ENCODE measurements around the gene ANXA8L1. TPM values are rescaled to one million over a fixed set of nuclear protein-coding genes. Genes with fewer than 3 reads are reported as not detected.

Gene ANXA8L1, protein sequence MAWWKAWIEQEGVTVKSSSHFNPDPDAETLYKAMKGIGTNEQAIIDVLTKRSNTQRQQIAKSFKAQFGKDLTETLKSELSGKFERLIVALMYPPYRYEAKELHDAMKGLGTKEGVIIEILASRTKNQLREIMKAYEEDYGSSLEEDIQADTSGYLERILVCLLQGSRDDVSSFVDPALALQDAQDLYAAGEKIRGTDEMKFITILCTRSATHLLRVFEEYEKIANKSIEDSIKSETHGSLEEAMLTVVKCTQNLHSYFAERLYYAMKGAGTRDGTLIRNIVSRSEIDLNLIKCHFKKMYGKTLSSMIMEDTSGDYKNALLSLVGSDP
- total RNA-seq (2022; extraction: Qiagen RNA extraction; ENCODE audit: low read depth), result 91.0 to 120 TPM (median 95.5 TPM) in 5 replicates

DNA sequence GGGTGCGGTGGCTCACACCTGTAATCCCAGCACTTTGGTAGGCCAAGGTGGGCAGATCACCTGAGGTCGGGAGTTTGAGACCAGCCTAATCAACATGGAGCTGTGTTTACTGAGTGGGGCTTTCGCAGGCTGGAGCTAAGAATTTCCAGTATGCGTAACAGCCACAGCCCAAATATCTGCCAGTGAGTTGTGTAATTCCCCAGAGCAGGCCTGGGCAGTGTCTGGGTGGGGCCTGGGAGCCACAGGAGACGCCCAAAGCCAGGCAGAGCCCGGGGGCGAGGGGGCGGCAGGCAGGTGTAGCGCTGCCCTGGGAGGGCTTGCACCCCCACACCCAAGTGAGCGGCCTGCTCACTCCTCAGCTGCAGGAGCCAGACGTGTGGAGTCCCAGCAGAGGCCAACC lies at the start of gene ANXA8L1:
Gene ANXA8L1 (plus strand): TSS at position 371 of the 400 bp plus-strand sequence. CDS start 76 bp downstream, outside the sequence.

Other genes starting within 250 kb of the ANXA8L1 start
- gene ANTXRL, start 88.8 kb upstream of the ANXA8L1 start, total RNA-seq (2022; extraction: Qiagen RNA extraction; ENCODE audit: low read depth), result 0.14 to 0.31 TPM (median 0.26 TPM) in 5 replicates
- 29.6 to 43.8 TPM (median 38.3 TPM) in 5 replicates for gene NPY4R, start 90.2 kb downstream of the ANXA8L1 start, total RNA-seq (2022; extraction: Qiagen RNA extraction; ENCODE audit: low read depth)
- 22.4 to 40.2 TPM (median 29.9 TPM) in 5 replicates for gene GPRIN2, start 180.9 kb downstream of the ANXA8L1 start, total RNA-seq (2022; extraction: Qiagen RNA extraction; ENCODE audit: low read depth)
- 2.6 to 3.3 TPM (median 2.9 TPM) in 5 replicates for gene SYT15, start 203.4 kb downstream of the ANXA8L1 start, total RNA-seq (2022; extraction: Qiagen RNA extraction; ENCODE audit: low read depth)

Measured in A549 treated with RU486 at 1 μM for 4 hours (cell line).